H9 (cell line): ENCODE measurements around the gene GLRX. TPM values are rescaled to one million over a fixed set of nuclear protein-coding genes. Genes with fewer than 3 reads are reported as not detected.

Experiments used
- DNase-seq: peaks from one replicate; pipeline ENCODE4 v3.0.0-alpha.2; 2017
- H2AFZ ChIP-seq: one replicate; pipeline ENCODE4 v1.6.1; 2013; ENCODE audit warnings: mild to moderate bottlenecking, low read length, control low read depth, moderate library complexity
- H2AK5ac ChIP-seq: 2 replicates; pipeline ENCODE4 v1.6.1; 2013; ENCODE audit warnings: low read length, control low read depth, mixed read lengths; ENCODE audit not compliant: insufficient read length
- H2BK120ac ChIP-seq: one replicate; pipeline ENCODE4 v1.6.1; 2013; ENCODE audit warnings: low read depth, mild to moderate bottlenecking, low read length, control low read depth, inconsistent platforms; ENCODE audit not compliant: poor library complexity, severe bottlenecking
- H2BK12ac ChIP-seq: 2 replicates; pipeline ENCODE4 v1.6.1; 2013; ENCODE audit warnings: low read length, control low read depth, mixed read lengths, low read depth; ENCODE audit not compliant: insufficient read length
- H2BK15ac ChIP-seq: 2 replicates; pipeline ENCODE4 v1.6.1; 2013; ENCODE audit warnings: low read depth, low read length, control low read depth
- H2BK20ac ChIP-seq: one replicate; pipeline ENCODE4 v1.6.1; 2013; ENCODE audit warnings: low read depth, mild to moderate bottlenecking, low read length, control low read depth, inconsistent platforms; ENCODE audit not compliant: poor library complexity, severe bottlenecking
- H2BK5ac ChIP-seq: 2 replicates; pipeline ENCODE4 v1.6.1; 2013; ENCODE audit warnings: low read length, control low read depth, mixed read lengths; ENCODE audit not compliant: insufficient read length
- H3K14ac ChIP-seq: 2 replicates; pipeline ENCODE4 v1.6.1; 2013; ENCODE audit warnings: low read length, control low read depth; ENCODE audit not compliant: insufficient read depth
- H3K18ac ChIP-seq: 2 replicates; pipeline ENCODE4 v1.6.1; 2013; ENCODE audit warnings: low read depth, mild to moderate bottlenecking, mixed read lengths, low read length, control low read depth; ENCODE audit not compliant: insufficient read length
- H3K23ac ChIP-seq: 2 replicates; pipeline ENCODE4 v1.6.1; 2013; ENCODE audit warnings: low read length, control low read depth, mixed read lengths, low read depth; ENCODE audit not compliant: insufficient read length
- H3K23me2 ChIP-seq: 2 replicates; pipeline ENCODE4 v1.6.1; 2013; ENCODE audit warnings: low read depth, mild to moderate bottlenecking, mixed read lengths, low read length, control low read depth; ENCODE audit not compliant: insufficient read length, poor library complexity, severe bottlenecking
- H3K27ac ChIP-seq: 2 replicates; pipeline ENCODE4 v1.5.1; 2013; ENCODE audit warnings: low read length, control low read depth, mixed read lengths, low read depth; ENCODE audit not compliant: insufficient read length
- H3K27me3 ChIP-seq: 2 replicates; pipeline ENCODE4 v1.6.1; 2013; ENCODE audit warnings: low read length, control low read depth, inconsistent platforms; ENCODE audit not compliant: insufficient read depth
- H3K4ac ChIP-seq: 2 replicates; pipeline ENCODE4 v1.6.1; 2013; ENCODE audit warnings: low read depth, mild to moderate bottlenecking, control low read depth, inconsistent platforms, low read length, moderate library complexity
- H3K4me1 ChIP-seq: 2 replicates; pipeline ENCODE4 v1.6.1; 2013; ENCODE audit warnings: low read length, control low read depth, inconsistent platforms; ENCODE audit not compliant: insufficient read depth
- H3K4me2 ChIP-seq: 2 replicates; pipeline ENCODE4 v1.6.1; 2013; ENCODE audit warnings: low read length, control low read depth, mixed read lengths; ENCODE audit not compliant: insufficient read length, insufficient read depth
- H3K56ac ChIP-seq: 2 replicates; pipeline ENCODE4 v1.6.1; 2013; ENCODE audit warnings: low read depth, mild to moderate bottlenecking, mixed read lengths, low read length, control low read depth; ENCODE audit not compliant: insufficient read length
- H3K79me1 ChIP-seq: 2 replicates; pipeline ENCODE4 v1.6.1; 2013; ENCODE audit warnings: low read depth, mild to moderate bottlenecking, moderate library complexity, low read length, control low read depth, inconsistent platforms; ENCODE audit not compliant: insufficient read depth, poor library complexity, severe bottlenecking
- H3K79me2 ChIP-seq: 2 replicates; pipeline ENCODE4 v1.6.1; 2013; ENCODE audit warnings: low read length, control low read depth, inconsistent platforms; ENCODE audit not compliant: insufficient read depth
- H3K9ac ChIP-seq: 2 replicates; pipeline ENCODE4 v1.6.1; 2013; ENCODE audit warnings: low read length, control low read depth, mixed read lengths; ENCODE audit not compliant: insufficient read length; ENCODE audit errors: extremely low read depth
- H3K9me3 ChIP-seq: one replicate; pipeline ENCODE4 v1.6.1; 2013; ENCODE audit warnings: low read depth, low read length, inconsistent platforms; ENCODE audit not compliant: control insufficient read depth
- H3T11ph ChIP-seq: one replicate; pipeline ENCODE4 v1.6.1; 2013; ENCODE audit warnings: mild to moderate bottlenecking, low read length, control low read depth, inconsistent platforms
- H4K20me1 ChIP-seq: one replicate; pipeline ENCODE4 v1.6.1; 2013; ENCODE audit not compliant: control insufficient read depth, insufficient read length, insufficient read depth
- H4K5ac ChIP-seq: 2 replicates; pipeline ENCODE4 v1.6.1; 2013; ENCODE audit warnings: low read depth, mild to moderate bottlenecking, mixed read lengths, low read length, control low read depth; ENCODE audit not compliant: insufficient read length
- H4K8ac ChIP-seq: replicated peaks from 2 replicates; pipeline ENCODE4 v1.6.1; 2013; ENCODE audit warnings: low read length, control low read depth, mixed read lengths, low read depth; ENCODE audit not compliant: insufficient read length
- H4K91ac ChIP-seq: 2 replicates; pipeline ENCODE4 v1.6.1; 2013; ENCODE audit warnings: low read depth, mild to moderate bottlenecking, moderate library complexity, mixed read lengths, low read length, control low read depth; ENCODE audit not compliant: insufficient read length
- H3K27ac Mint-ChIP-seq, 3 experiments: 2 replicates in 2 of 3; 3 replicates in 1 of 3; pipeline ENCODE4 v1.8.0; 2020 to 2021; ENCODE audit warnings: mixed read lengths in 3 of 3, mild to moderate bottlenecking in 1 of 3, moderate library complexity in 1 of 3
- H3K27me3 Mint-ChIP-seq: 2 replicates; pipeline ENCODE4 v1.8.0; 2021; ENCODE audit warnings: low read depth, mild to moderate bottlenecking, moderate library complexity, mixed read lengths
- H3K36me3 Mint-ChIP-seq, 3 experiments: 2 replicates in 2 of 3; 3 replicates in 1 of 3; pipeline ENCODE4 v1.8.0; 2020 to 2021; ENCODE audit warnings: low read depth in 3 of 3, mixed read lengths in 3 of 3; ENCODE audit not compliant: insufficient read depth in 1 of 3
- H3K4me1 Mint-ChIP-seq, 2 experiments: 2 replicates each; pipeline ENCODE4 v1.8.0; 2020; ENCODE audit warnings: mixed read lengths in 2 of 2
- H3K4me3 Mint-ChIP-seq, 2 experiments: 2 replicates in 1 of 2; 3 replicates in 1 of 2; pipeline ENCODE4 v1.8.0; 2020 to 2021; ENCODE audit warnings: mild to moderate bottlenecking in 2 of 2, mixed read lengths in 2 of 2, moderate library complexity in 1 of 2
- H3K9me3 Mint-ChIP-seq, 2 experiments: 2 replicates in 1 of 2; 3 replicates in 1 of 2; pipeline ENCODE4 v1.8.0; 2020; ENCODE audit warnings: mild to moderate bottlenecking in 2 of 2, mixed read lengths in 2 of 2, moderate library complexity in 1 of 2
- WGBS: extraction: QIAGEN DNeasy Blood & Tissue Kit; methylation state at CpG from one replicate; pipeline ENCODE4 v1.1.7; 2013; ENCODE audit warnings: missing lambda C conversion rate, low lambda C conversion rate, mixed read lengths; ENCODE audit not compliant: insufficient read length; ENCODE audit errors: extremely low coverage; 5-methylcytosine and 5-hydroxymethylcytosine counted together
- total RNA-seq: library from RNA; stranded (reverse); gene quantifications from 2 replicates; pipeline ENCODE4 v1.2.1, GENCODE V29; 2021
- TF ChIP-seq, protein P1 (sequence below): fragments of 200-600 bp; sonication (generic); conservative IDR thresholded peaks from 3 replicates; pipeline ENCODE4 v1.8.0; 2021; ENCODE audit warnings: antibody characterized with exemption, mild to moderate bottlenecking

GLRX gene
- total RNA-seq, 1 experiment from 2014 or later, result 13.8 TPM

DNA sequence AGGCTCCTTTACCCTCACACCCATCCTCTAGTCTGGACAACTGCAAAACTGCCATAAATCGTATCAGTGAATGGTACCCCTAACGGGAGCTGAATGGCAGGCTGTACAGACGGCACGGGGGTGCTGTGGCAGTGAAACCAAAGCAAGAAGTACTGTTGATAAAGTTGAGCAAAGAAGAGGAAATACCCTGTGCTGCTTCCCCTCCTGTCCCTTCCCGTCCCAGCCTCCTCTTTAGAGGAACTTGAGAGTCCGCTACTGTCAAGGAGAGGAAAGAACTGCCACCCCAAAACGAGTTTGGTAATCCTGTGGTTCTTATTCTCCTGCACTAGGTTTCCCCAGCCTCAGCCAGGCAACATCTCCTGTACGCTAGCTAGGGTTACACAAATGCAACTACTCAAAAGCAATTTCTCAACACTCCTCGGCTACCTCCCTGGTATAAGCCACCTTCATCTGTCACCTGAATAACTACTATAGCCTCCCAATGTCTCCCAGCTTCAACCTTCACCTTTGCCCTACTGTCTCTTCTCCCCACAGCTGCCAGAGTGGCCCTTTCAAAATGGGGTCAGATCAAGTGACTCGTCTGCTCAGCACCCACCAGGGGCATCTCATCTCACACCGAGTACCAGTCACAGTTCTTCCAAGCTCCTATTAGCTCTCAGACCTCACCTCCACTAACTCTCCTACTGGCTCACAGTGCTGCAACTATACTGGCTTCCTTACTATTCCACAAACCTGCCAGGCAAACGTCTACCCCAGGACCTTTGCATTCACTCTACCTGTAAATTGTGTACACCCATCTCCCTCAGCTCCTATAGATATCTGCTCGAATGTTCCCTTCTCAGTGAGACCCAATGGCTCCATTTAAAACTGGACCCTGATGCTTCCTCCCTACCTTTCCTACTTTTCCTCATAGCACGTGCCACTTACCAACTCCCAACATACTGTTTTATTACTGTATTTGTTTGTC lies 4.1 kb downstream of the GLRX start:
- H4K5ac ChIP-seq, result no peak overlapping the region
- H3K9ac ChIP-seq, result no peak overlapping the region
- TF ChIP-seq, protein P1, sequence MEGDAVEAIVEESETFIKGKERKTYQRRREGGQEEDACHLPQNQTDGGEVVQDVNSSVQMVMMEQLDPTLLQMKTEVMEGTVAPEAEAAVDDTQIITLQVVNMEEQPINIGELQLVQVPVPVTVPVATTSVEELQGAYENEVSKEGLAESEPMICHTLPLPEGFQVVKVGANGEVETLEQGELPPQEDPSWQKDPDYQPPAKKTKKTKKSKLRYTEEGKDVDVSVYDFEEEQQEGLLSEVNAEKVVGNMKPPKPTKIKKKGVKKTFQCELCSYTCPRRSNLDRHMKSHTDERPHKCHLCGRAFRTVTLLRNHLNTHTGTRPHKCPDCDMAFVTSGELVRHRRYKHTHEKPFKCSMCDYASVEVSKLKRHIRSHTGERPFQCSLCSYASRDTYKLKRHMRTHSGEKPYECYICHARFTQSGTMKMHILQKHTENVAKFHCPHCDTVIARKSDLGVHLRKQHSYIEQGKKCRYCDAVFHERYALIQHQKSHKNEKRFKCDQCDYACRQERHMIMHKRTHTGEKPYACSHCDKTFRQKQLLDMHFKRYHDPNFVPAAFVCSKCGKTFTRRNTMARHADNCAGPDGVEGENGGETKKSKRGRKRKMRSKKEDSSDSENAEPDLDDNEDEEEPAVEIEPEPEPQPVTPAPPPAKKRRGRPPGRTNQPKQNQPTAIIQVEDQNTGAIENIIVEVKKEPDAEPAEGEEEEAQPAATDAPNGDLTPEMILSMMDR, result no peak
- DNase-seq, result no peak
- H3K4me1 ChIP-seq, result peaks cover 4% of the 10 kb centered on the region; the same call in 1 of the 2 replicates
- Mint-ChIP-seq H3K4me1 (peaks cover 42 to 44% of the 10 kb centered on the region in 2 experiments), H3K36me3 (peaks cover 0 to 5% (median 4%) of the 10 kb centered on the region in 3 experiments; a peak in 3 of 7 replicates), H3K4me3 (no peak overlapping the region), H3K27me3 (no peaks in the 10 kb centered on the region; the same call in 1 of the 2 replicates), H3K27ac (no peak overlapping the region; a peak in 1 of 7 replicates), H3K9me3 (no peaks in the 10 kb centered on the region)
- H4K91ac ChIP-seq, result no peak overlapping the region
- H3K23me2 ChIP-seq, result peaks cover 7% of the 10 kb centered on the region
- no peak overlapping the region for H4K8ac ChIP-seq
- H3K56ac ChIP-seq, result no peak overlapping the region
- no peak overlapping the region for H2BK12ac ChIP-seq
- H2BK20ac ChIP-seq, result no peak overlapping the region
- H2BK15ac ChIP-seq, result no peak overlapping the region
- H4K20me1 ChIP-seq, result no peaks in the 10 kb centered on the region
- H2AK5ac ChIP-seq, result no peak overlapping the region
- H3K14ac ChIP-seq, result no peak overlapping the region
- no peak overlapping the region for H3K4ac ChIP-seq
- no peaks in the 10 kb centered on the region for H3K27me3 ChIP-seq
- no peak overlapping the region for H2BK120ac ChIP-seq
- H3K79me2 ChIP-seq, result no peaks in the 10 kb centered on the region
- no peak overlapping the region for H3T11ph ChIP-seq
- H3K79me1 ChIP-seq, result no peaks in the 10 kb centered on the region
- no peak overlapping the region for H3K4me2 ChIP-seq
- WGBS, result no CpG with 5 or more reads among the region's 14 CpGs
- H2BK5ac ChIP-seq, result no peak overlapping the region
- H3K9me3 ChIP-seq, result no peaks in the 10 kb centered on the region
- no peak overlapping the region for H3K23ac ChIP-seq
- H3K18ac ChIP-seq, result no peak overlapping the region
- H2AFZ ChIP-seq, result no peak overlapping the region
- H3K27ac ChIP-seq, result no peak overlapping the region
